ENCODE data around the gene ACACA.

Gene ACACA

DNA sequence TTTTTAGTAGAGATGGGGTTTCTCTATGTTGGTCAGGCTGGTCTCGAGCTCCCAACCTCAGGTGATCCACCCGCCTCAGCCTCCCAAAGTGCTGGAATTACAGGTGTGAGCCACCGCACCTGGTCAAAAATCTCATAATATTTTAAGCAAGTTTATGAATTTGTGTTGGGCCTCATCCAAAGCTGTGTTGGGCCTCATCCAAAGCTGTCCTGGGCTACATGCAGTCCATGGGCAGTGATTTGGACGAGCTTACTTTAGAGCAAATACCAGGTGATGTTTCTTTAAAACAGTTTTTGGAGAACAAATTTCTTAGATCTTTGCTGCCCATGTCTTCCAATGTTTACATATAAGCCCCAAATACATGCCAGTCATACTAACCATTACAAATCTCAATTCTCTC is 115.3 kb downstream of the ACACA start:
- no peak for DNase-seq (ENCODE audit: low spot score)

- no peak for DNase-seq (ENCODE audit: low spot score)
These were observed 120.2 kb downstream of the ACACA start for GRCh38 chr17:37286430-37286829.

GRCh38 chr17:37284191-37284590 is 122.4 kb downstream of the ACACA start:
- no peak for DNase-seq (ENCODE audit: low spot score)

DNA sequence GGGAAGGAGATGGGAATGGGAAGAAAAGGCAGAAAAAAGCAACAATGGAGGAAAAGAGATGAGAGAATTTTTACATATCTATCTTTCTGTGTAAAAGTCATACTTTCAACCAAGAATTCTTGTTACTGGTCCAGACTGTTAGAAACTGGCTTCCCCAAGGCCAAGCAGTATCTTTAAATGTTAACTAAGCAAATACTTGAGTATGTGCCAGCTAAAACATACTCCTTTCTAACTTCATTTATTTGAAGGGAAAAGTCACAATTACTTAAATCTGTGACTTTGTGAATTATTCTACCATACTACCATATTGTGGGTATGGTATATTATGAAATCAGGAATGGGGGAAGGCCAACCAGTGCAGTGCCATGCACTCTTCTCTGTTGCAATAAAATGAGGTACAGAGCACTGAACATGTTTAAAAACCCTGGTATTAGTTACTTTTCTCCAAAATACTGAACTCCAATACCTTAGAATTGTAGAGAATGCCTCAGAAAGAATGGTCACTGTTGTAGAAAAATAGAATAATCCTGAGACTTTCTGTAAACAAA is 123.1 kb downstream of the ACACA start:
- DNase-seq (ENCODE audit: low spot score) = no peak

- DNase-seq (ENCODE audit: low spot score) = no peak
These were observed 125.8 kb downstream of the ACACA start for GRCh38 chr17:37280841-37281240.

DNA sequence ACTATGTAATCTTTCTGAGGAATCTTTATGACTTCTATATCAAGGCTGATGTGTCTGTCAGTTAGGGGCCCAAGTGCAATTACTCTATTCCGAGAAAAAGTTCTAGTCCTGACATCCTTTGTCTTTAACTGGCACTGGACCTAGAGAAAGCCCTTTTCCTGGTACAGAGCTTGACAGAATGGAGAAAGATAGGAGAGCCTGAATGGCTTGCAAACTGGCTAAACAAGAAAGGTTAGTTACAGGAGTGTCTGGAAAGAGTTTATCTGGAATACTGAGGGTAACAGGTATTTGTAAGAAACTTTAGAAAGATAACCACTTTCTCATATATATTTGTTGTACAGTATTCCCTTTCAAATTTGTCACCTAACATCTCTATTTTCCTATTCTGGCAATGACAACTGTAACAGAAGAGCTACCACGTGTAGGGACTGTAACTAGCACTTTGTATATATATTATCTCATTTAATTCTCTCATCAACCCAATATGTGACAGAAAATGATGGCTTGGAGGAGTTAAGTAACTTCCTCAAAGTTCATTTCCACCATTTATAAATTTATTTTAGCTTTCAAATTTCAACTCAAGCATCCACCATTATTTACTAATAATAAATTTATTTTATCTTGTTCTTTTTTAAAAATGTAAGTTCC is 128.3 kb downstream of the ACACA start:
- no peak for DNase-seq (ENCODE audit: low spot score)

DNA sequence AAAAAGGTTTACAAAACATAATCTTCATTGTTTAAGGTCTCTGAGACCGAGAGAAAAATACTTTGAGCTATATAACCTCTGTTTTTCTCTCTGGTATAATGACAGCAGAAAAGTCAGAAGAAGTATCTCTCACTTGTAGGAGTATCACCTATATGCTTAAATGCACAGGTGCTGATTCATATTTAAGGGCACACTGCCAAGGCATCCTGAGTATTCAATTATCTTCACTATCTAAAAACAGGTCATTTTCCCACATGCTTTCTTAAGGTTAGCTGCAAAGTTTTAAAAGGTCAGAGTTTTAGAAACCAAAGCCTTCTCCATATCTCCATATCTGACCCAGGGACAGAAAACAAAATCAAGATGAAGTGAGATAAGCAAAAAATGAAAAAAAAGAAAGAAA is 130.2 kb downstream of the ACACA start:
- no peak for DNase-seq (ENCODE audit: low spot score)

DNA sequence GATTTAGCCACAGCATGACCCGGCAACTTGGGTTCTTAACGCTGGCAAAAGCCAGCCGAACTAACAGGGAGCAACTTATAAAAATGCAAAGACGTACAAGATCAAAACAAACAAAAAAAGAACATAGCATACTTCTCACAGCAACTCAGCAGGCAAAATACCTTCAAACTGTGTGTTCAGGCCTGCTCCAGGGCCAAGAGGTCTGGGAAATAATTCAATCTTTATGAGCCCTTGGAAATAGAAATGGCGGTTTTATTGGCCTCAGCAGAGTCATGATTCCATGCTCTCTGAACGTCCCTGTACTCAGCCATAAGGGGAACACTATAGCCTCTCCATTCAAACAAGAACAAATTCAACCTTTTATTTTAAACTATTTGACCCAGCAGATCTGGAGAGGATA is 132.2 kb downstream of the ACACA start:
- DNase-seq (ENCODE audit: low spot score) = no peak

DNA sequence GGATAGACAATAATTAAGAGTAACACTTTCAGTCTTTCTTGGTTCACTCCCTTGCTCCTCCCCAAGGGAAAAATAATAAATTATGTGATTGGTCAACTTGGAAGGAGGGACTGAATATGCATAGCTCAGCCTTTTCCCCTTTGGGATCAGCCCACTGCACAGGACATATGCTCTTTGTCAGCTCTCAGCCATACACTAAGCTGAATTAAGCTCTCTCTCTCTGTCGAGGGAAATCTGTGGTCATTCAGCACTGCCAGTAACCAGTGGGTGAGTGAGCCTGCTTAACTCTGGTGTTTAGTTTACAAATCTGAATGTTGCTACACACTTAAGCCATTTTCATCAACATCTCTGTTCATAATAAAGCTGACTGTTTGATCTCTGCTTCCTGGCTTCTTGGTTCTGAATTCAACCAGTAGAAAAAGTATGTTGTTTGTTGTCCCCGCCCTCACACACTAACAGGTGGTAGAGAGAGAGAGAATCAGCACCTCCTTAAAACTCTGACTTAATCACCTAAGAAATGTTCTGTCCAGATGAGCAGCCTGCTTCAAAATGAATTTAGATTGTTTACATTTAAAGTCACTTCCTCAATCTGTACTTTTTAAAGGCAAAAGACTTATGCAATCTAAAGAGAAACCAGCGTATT is 133.1 kb downstream of the ACACA start:
- no peak for DNase-seq (ENCODE audit: low spot score)

DNA sequence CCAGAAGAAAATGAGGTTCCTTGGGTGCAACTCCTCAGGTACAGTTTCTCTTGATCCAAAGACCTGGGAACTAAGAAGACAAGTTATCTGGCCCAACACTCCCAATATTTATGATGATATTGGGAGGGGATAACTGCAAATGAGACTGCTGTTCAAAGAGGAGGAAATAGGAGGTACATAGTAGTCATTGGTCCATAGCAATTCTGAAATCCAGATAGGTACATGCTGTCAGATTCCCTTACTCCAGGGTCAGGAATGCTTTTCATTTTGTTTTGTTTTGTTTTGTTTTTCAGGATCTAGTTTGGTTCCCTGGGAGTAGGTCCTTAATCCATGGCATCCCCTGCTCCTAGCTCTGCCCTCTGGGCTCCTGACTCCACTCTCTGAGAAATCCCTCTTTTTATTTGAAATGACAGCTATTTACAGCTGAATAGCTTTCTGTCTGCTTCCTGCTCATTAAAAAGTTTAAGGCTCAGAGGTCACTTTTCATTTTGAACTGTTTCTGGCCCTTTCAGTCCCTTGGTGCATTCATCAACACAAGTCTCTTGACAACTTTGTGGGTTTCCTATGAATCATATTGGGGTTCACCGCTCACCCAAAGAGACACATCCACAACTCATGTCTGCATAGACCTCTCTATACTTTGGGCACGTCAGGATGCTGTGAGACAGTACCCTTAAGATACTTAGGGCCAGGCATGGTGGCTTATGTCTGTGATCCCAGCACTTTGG is 141.0 kb downstream of the ACACA start:
- no peak for DNase-seq (ENCODE audit: low spot score)

DNA sequence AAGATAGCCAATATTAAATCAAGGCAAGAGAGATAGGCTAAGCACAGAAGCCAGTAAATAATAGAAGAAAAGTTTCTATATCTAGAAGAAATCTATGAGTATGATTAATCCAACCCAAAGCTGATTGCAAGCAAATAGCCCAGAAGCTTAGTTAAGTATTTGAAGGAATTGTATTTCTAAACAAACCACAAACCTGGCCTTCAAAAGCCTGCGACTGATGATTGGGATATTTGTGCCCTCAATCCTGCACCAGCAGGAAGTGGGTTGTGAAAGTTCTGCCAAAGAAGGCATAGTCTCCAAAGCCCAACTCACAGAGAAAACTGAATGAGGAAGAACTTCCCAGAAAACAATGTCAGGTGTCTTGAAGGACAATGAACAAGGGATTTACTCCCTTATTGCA is 145.3 kb downstream of the ACACA start:
- no peak for DNase-seq (ENCODE audit: low spot score)

DNA sequence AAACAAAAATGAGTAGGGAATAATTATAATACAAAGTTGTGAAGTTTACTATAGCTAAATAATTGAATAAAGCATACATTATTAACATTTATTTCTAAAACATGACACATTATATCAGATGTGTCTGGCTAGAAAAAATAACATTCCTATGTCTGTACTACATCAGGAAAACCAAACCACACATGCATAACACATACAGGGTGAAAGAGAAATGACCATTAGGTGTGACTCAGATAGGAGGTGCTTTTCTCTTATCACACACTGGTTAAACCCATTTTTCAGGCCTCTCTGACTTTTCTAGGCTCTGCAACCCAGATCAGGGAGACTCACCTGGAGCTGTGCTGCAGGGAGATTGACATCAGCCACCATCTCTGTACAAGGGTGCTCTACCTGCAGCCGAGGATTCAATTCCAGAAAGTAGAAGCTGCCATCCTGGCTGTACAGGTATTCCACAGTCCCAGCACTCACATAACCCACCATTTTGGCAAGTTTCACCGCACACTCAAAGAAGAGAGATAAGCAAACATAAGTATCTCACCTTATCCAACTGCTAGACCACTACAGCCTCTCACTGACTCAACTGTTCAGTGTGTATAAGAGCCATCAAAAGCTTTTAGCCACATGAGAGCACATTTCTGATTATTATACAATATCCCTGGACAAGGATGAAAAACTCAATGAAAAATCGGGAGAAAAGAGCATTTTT is 147.5 kb downstream of the ACACA start:
- no peak for DNase-seq (ENCODE audit: low spot score)

DNA sequence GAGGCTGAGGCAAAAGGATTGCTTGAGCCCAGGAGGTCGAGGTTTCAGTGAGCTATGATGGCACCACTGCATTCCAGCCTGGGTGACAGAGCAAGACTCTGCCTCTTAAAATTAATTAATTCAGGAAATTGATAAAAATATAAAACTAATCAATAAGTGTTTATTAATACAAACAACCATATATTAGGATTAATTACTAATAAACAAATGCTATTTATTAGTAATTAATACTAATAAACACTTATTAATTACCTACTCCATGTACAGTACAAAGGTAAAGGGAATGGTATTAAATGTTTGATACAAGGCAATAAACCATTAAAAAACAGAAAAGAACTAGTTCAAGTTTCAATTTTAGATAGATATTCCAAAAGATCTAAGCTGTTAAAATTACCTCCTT is 150.0 kb downstream of the ACACA start:
- DNase-seq (ENCODE audit: low spot score) = no peak

- DNase-seq (ENCODE audit: low spot score) = no peak
These were observed 151.2 kb downstream of the ACACA start for GRCh38 chr17:37255432-37255831.

- DNase-seq (ENCODE audit: low spot score) = no peak
These were observed 158.8 kb downstream of the ACACA start for GRCh38 chr17:37247825-37248224.

- DNase-seq (ENCODE audit: low spot score) = no peak
These were observed 160.6 kb downstream of the ACACA start for GRCh38 chr17:37246085-37246484.

GRCh38 chr17:37240381-37240780 is 166.3 kb downstream of the ACACA start:
- DNase-seq (ENCODE audit: low spot score) = no peak

- peak; percentile 20 for DNase-seq (ENCODE audit: low spot score)
These were observed 166.8 kb downstream of the ACACA start for GRCh38 chr17:37239690-37240334.

DNA sequence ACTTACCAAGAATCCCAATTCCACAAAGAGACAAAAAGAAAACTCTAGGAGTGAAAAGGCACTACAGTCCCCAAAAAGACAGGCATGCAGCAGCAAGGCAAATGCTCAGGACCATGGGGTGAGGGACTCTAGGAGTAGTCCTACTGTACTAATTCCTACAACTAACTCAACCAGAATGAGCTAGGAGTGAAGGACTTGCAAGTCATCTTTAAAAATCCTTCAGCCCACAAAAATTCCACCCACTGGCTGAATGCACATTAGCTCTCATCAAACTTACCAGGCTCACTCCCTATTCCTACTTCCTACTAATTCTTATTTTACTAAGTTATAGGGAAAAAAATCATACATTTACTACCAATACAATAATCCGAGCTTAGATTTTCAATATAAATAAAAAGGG is 172.5 kb downstream of the ACACA start:
- DNase-seq (ENCODE audit: low spot score) = no peak

DNA sequence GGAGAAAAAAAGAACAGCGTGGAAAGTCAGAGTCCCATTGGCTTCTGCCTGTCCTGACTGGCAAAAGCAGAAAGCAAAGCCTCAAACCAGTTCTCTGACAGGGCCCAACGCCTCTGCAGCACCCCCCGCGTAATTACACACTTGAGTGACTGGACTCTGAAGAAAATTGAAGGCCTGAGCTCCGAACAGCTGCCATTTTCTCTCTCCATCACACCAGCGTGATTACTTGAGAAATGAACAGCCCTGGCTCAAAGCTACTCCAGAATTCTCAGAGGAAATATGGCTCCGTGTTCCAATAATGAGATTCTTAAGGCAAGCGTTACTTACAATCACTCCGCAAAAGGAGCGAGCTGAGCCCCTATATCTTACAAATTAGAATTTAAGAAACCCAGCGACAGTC is 173.6 kb downstream of the ACACA start:
- no peak for DNase-seq (ENCODE audit: low spot score)

DNA sequence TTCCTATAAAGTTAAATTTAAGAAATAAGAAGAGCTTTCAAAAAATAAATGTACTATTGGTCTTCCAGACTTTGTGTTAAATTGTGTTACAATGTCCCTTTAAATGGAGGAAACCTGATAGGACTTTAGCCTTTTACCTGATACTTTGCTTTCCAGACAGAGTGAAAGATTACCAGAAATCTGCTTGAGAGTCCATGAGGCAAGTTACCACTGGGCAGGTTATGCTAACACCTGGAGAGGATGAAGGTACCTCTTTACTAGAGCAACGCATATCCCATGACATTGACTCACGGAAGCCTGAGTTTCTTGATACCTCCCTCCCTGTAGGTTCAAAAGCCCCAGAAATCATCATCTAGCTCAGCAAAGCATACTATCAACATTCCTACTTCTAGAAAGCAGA is 174.7 kb downstream of the ACACA start:
- no peak for DNase-seq (ENCODE audit: low spot score)

GRCh38 chr17:37230633-37231032 is 176.0 kb downstream of the ACACA start:
- no peak for DNase-seq (ENCODE audit: low spot score)

Data from HuH-7 (cell line).